Measurements from ENCODE around the gene KLC4.

- TF ChIP-seq EZH2 (IDR thresholded peaks at IDR 0.05; ENCODE audit: low read length, unreplicated experiment) (no peak), CTCF (conservative IDR thresholded peaks at IDR 0.05; ENCODE audit: low read depth, low read length) (no peak), EZH2phosphoT487 (IDR thresholded peaks at IDR 0.05; ENCODE audit: borderline replicate concordance, low read length) (no peak)
Observed at GRCh38 chr6:43090559-43090956, 31.1 kb downstream of the KLC4 start.

Measured in PC-3 (cell line).